Colon (tissue), 2 donors: ENCODE data around the gene POPDC2.
"Not testable (repeated sequence)": the region's sequence is repeated elsewhere in the genome, so short reads cannot be mapped to it uniquely, and the experiment has no call there.

ENCODE experiments used
- FAIRE-seq: peaks from 2 replicates; lab custom pipeline; 2012; peaks lifted over from hg19 to GRCh38; lab: Jason Lieb, UNC
- donor health status: control.
- donor health status: control.

The POPDC2 gene

DNA sequence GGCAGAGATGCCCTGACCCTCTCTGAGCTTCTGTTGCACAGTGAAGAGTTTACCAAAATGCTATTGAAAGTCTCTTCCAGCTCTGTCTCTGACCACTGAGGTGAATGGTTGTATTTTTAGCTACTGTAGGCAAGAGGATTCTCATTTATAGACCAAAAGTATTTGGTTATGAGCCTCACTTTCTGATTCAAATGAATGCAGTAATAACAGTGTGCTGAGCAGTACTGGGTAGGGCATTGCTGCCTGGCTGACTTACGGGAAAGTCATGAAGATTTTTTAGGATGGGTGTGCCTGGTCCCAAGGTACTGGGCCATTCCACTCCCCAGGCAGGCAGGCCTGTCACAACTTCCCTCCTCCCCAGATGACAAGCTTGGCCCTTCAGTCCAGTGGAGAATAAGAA is 47.2 kb downstream of the POPDC2 start:
- FAIRE-seq: no peak

DNA sequence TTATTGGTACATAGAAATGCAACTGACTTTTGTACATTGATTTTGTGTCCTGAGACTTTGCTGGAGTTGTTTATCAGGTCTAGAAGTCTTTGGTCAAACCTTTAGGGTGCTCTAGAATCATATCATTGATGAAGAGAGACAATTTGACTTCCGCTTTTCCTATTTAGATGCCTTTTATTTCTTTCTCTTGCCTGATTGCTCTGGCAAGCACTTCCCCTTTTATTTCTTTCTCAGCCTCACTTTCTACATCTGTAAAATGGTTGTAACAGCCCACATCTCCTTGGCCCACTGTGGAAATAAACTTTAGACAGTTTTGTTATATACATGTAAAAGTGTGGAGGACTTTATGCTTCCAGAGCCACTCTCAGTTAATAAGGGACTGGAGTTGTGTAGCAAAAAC is 48.7 kb downstream of the POPDC2 start:
- no peak for FAIRE-seq

DNA sequence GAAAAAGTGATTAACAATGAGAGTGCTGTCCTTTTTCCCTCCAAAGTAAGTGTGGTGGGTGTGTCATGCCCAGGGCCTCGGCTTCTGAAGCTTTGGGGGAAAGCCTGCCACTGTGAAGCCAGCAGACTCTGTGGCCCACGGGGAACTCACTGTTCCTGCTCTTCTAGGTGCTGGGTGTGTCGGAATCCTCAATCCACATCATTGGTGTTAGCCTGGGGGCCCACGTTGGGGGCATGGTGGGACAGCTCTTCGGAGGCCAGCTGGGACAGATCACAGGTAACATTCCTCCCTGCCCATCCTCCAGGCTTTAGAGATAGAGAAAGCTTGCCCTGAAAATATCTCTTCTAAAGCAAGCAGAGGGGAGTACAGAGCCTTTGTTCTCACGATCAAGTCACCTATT is 51.1 kb downstream of the POPDC2 start:
- FAIRE-seq: no peak

DNA sequence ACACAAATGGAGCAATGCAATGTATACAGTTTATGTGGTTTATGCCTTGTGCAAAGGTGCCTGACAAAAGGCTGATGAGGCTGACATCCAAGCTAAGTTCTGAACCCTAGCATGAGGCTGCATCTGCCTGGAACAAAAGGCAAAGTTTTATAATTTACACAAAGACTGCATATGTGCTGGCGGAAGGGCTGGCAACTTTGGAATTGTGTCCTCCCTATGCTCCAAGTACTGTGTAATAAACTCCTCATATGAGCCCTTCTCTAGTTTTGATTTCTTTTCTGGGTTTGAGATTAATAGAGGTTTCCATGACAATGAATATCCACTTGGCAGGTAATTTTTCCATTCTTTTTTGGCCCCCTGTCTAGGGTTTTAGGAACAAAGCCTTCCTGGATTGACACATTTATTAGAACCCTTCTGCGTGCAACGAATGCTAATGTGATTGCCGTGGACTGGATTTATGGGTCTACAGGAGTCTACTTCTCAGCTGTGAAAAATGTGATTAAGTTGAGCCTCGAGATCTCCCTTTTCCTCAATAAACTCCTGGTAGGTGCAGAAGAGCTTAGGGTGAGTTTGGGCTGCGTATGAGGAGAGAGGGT is 51.9 kb downstream of the POPDC2 start:
- no peak for FAIRE-seq

DNA sequence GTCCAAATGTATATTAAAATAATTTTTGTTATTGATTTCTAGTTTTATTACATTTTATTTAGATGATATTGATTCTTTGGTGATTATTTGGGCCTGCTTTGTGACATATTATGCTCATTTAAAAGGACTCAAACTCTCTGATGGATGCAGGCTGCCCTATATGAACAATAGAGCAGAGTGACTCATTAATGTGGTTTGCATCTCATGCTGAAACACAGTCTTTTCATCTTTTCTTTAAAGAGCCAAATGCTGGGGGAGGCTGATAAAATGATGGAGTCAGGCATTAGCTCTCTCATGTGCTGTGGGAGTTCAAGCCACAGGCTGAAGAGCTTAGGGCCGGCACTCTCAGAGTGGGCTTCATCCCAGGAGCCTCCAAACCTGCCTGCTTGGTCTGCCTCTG is 55.5 kb downstream of the POPDC2 start:
- FAIRE-seq: no peak

DNA sequence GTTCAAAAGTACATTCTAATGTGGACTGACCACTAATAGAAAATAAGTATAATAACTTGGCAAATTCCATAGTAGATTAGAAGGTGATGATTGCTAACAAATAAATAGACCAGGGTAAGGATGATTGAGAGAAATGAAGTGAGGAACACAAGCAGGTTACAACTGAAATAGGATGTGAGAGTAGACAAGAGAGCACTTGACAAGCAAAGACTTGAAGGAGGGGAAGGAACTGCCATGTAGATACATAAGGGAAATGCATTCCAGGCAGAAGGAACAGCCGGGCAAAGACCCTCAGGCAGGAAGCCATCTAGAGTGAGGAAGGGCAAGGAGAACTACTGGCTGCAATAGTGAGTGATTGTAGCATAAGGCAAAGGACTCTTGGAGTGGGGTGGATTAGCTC is 57.7 kb downstream of the POPDC2 start:
- no peak for FAIRE-seq

DNA sequence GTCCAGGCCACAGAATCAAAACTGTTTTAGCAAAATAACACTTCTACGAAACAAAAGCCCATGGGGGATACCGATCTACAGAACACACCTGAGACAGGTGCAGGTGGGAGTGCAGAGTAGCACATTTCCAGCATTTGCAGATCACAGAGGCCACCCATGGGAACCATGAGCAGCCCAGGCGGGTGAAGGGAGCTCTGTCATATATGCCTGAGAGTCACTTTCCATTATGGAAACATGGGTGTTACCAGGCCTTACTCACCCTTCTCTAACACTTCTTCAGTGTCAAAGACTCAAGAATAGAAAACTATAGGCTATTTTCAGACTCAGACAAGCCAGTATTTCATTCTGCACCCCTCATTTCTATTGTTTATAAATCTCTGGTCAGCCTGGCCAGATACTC is 59.2 kb downstream of the POPDC2 start:
- no peak for FAIRE-seq

DNA sequence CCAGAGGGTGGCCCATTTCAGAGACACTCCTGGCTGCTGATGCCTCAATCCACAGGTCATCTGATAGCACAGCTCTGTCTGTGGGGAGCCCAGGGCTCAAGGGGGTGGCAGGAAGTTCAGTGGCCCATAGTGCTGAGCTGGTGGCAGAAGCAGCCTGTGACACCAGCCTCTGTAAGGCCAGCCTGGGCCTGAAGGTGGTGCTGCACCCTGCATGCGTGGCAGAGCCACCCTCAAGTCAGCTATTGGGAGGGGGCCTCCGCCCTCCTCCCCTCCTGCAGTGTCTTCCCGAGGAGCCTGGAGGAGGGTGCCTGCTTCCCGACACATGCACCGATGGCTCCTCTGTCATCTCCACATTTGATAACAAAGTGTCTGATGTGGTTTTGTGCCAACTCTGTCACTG is 59.7 kb downstream of the POPDC2 start:
- no peak for FAIRE-seq

DNA sequence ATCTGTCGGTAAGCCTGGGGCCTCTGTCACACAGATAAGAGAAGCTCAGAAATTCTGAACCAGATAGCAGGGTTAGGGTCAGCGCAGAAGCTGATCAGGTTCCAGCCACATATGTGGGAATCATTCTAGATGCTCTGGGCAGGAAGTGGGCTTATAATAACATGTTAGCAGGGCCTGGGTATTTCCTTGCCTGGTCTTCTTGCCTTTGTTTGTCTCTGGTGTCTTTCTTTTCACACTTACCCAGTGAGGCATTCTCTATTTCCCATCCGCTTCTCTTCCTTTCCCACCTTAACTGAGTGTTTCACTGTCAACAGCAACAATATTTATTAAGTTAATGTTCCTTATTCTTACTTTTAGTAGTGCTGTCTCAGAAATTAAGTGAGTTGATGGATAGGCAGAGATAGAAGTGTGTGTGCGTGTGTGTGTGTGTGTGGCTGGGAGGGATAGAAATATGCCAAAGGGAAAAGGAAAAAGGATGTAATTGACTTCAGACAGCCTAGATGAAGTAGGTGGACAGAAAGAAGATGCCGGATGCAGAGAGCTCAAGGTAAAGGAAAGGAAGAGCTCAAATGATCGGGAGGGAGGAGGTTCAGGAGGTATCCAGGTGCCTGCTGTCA is 60.7 kb downstream of the POPDC2 start:
- FAIRE-seq: no peak

DNA sequence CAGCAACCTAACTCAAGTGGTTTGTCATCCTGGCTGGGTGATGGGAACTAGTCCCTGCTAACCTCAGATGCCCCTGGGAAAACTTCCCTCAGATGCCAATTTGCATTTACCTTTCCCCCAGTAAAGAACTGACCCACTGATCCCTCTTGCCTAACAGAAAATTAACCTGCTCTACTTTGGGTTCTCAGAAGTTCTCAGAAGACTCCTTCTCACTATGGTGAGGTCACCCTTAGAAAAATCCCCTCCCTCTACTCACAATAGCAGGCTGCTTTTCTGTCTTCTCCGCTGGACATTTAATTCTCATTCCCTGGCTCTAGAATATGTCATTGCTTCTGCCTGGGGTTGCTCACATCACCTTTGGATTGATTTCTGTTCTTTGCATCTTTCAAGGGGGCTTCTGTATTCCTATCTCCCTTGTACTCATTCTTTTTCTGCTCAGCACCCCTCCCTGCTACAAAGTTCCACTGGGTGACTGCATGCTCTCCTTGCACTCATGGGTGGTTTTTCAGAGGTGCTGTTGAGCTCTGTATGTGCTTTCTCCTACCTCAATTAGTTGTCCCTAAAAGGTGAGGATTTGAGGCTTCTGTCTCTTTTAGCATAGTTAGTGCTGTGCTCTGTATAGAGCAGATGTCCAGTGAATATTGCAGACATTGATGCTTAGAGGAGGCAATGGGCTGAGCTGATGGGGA is 61.8 kb downstream of the POPDC2 start:
- FAIRE-seq: no peak

DNA sequence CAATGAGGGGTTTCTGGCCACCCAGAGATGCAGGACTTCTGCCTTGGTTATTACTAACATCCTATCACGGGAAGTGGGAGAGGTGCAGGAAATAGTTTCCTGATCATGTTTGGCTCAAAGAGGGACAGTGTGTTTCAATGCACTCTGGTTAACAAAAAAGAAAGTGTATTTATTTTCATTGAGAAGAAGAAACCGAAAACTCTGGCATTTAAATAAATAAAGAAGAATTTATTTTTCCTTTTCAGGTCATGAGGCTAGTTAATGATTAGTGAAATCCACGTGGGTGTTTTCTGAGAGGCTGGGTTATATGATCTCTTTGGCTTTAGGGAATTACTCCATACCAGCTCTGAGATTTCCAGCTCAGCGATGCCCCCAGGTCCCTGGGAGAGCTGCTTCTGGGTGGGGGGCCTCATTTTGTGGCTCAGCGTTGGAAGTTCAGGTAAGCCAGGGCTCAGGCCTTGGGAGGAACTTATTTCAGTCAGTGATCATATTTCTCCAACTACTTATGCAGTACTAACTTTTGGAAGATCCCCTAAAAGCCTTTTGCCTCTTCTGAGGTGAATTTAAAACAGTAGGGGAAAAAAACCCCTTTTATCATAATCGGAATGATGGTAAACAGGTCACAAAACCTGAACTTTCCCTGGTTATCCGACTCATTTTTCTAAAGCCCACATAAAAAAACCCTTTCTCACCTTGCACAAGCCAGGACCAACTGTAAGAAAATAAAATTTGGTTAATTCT is 62.7 kb downstream of the POPDC2 start, which contains the start of gene PLA1A:
PLA1A (plus strand) TSS at position 338 of the 741 bp plus-strand sequence; CDS start at position 367, 29 bp downstream.
- FAIRE-seq: no peak

DNA sequence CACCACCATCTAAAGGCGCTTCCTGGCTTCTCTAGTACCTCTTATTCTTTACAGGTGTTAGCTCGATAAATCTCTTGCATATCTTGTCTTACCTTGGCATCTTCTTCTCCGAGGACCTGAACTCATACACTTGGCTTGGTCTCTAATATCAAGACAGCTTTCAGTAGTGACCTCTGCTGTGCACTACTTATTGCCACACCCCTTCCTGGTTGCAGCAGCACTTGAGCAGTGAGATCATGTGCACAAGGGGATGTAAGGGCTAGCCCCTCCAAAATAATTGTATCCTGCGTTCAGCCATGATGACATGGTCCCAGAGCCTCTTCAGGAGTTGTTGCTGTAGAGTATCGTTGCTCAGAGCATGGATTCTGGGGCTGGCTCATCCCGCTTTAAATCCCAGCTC is 64.0 kb downstream of the POPDC2 start:
- FAIRE-seq: no peak

DNA sequence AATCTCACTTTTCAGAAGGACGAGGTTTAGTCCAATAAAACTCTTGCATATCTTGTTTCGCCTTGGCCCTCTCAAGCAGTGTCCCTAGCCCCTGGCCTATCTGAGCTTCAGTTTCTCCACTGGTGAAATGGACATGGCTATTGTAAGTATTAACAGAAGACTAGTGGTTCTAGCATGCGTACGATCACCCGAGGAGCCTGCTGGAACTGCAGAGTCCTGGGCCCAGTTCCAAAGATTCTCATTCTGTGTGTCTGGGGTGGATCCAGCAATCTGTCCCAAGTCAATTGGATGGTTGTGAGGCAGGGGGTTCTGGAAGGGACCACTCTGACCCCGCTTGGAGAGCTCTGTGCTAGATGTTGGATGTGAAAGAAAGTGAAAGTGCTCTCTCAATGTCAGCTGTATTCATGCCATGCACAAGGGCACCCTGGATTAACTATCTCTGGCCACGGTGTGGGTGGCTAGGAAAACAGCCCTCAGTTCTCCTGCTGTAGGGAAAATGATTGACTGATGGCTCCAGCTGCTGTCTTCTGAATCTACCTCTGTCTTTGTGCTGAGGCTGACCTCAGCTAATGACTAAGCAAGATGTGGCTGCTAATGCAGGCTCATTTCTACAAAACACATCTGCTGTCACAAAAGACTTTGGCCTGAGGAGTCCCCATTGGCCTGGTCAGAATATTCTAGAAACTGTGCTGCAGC is 64.6 kb downstream of the POPDC2 start:
- FAIRE-seq: no peak

DNA sequence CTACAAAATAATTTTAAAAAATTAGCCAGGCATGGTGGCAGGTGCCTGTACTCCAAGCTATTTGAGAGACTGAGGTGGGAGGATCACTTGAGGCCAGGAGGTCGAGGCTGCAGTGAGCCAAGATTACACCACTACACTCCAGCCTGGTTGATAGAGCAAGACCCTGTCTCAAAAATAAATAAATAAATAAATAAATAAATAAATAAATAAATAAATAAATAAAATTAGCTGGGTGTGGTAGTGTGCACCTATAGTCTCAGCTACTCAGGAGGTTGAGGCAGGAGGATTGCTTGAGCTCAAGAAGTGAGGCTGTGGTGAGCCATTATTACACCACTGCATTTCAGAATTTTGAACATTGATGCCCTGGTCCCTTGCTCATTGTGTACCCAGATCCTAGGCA is 65.5 kb downstream of the POPDC2 start:
- not testable (repeated sequence) for FAIRE-seq

DNA sequence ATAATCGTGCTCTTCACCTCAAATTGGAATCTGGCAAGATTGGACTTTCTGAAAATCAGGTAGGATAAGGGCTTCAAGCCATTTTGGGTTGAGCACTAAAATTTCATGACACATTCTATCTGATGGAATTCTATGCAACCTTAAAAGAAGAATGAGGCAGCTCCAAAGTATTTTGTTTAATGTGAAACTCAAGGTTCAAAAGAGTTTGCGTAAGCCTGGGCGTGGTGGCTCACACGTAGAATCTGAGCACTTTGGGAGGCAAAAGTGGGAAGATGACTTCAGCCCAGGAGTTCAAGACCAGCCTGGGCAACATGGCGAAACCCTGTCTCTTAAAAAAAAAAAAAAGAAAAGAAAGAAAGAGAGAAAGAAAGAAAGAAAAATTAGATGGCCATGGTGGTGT is 66.3 kb downstream of the POPDC2 start:
- FAIRE-seq: no peak

DNA sequence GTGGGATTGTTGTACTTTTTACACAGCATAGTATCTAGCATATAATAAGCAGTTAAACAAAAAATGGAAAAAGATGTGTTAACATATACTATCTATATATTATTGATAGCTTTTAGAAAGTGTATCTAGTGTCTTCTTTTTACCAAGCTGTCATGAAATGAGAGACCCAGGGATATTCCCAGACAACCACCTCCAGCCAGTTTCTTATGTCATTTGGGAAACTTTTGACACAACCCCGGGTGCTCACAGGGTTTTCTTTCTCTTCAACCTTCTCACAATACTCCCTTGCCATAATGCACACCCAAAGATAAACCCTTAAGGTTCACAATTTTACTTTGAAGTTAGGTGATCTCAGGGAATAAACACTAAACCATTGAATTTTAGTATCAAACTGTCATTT is 67.5 kb downstream of the POPDC2 start:
- FAIRE-seq: no peak
